Colonic mucosa (tissue), 4 donors: Measurements from ENCODE around the gene FUOM. TPM values are rescaled to one million over a fixed set of nuclear protein-coding genes. Genes with fewer than 3 reads are reported as not detected.

Source experiments
- DNase-seq: peaks from one replicate; pipeline ENCODE4 v3.0.0-alpha.2; 2020
- H3K27ac ChIP-seq: fragments of 200-600 bp; one replicate; pipeline ENCODE4 v1.8.0; 2021
- H3K27me3 ChIP-seq: fragments of 200-600 bp; one replicate; pipeline ENCODE4 v1.8.0; 2021
- H3K36me3 ChIP-seq: fragments of 200-600 bp; one replicate; pipeline ENCODE4 v1.8.0; 2021
- H3K4me1 ChIP-seq: fragments of 200-600 bp; one replicate; pipeline ENCODE4 v1.8.0; 2021; ENCODE audit warnings: mild to moderate bottlenecking
- H3K4me3 ChIP-seq: fragments of 200-600 bp; one replicate; pipeline ENCODE4 v1.8.0; 2021
- H3K9ac ChIP-seq, 2 donors: one replicate each; pipeline ENCODE4 v1.7.0; 2013; ENCODE audit warnings: control low read depth in 2 of 2, low read depth in 2 of 2, low read length in 2 of 2
- H3K9me3 ChIP-seq: fragments of 200-600 bp; one replicate; pipeline ENCODE4 v1.8.0; 2021
- CTCF ChIP-seq: fragments of 200-600 bp; IDR thresholded peaks from one replicate; pipeline ENCODE4 v1.8.0; 2022; ENCODE audit warnings: antibody characterized with exemption, mild to moderate bottlenecking
- intact Hi-C: fragments of 100-400 bp; cut with DNase I; formaldehyde crosslinking; loops from one replicate; pipeline ENCODE4 v1.14.1; 2022
- total RNA-seq, 2 donors: library from RNA; stranded (reverse); fragmentation: NEBNext Ultra II Directional in 1 of 2; extraction: Animal tissue kit (Norgen Biotek cat#: 25700) in 1 of 2; gene quantifications; one replicate each; pipeline ENCODE4 v1.2.1, GENCODE V29; 2021
- donor health status: healthy.
- donor health status: DM: no; HTN: no; CAD: no.
- donor health status: DM: no; HTN: no; CAD: no.

Gene FUOM
- total RNA-seq, 2 donors from 2014 or later, result 16.9 to 23.3 TPM

GRCh38 chr10:133385214-133385613 lies 27.4 kb upstream of the FUOM start:
- no peak for TF ChIP-seq CTCF
- no peaks in the 10 kb centered on the region for H3K4me1 ChIP-seq
- DNase-seq, result no peak
- H3K36me3 ChIP-seq, result no peaks in the 10 kb centered on the region
- no peak overlapping the region for H3K4me3 ChIP-seq
- H3K9ac ChIP-seq, result no peak overlapping the region
- H3K27me3 ChIP-seq, result no peaks in the 10 kb centered on the region
- no peaks in the 10 kb centered on the region for H3K9me3 ChIP-seq
- no peak overlapping the region for H3K27ac ChIP-seq
- intact Hi-C loops, result no loop called here

- intact Hi-C loops, result no loop called here
- Histone ChIP-seq H3K36me3 (no peaks in the 10 kb centered on the region), H3K27ac (no peak overlapping the region), H3K9ac (no peak overlapping the region), H3K9me3 (no peaks in the 10 kb centered on the region), H3K4me1 (no peaks in the 10 kb centered on the region), H3K27me3 (no peaks in the 10 kb centered on the region), H3K4me3 (no peak overlapping the region)
- no peak for TF ChIP-seq CTCF
- no peak for DNase-seq
Observed at GRCh38 chr10:133384071-133384470, 26.3 kb upstream of the FUOM start.

- no peak for DNase-seq
- no peak overlapping the region for H3K4me3 ChIP-seq
- intact Hi-C loops, result no loop called here
- no peaks in the 10 kb centered on the region for H3K4me1 ChIP-seq
- H3K9ac ChIP-seq, result no peak overlapping the region
- TF ChIP-seq CTCF, result no peak
- no peaks in the 10 kb centered on the region for H3K9me3 ChIP-seq
- no peak overlapping the region for H3K27ac ChIP-seq
- no peaks in the 10 kb centered on the region for H3K36me3 ChIP-seq
- no peaks in the 10 kb centered on the region for H3K27me3 ChIP-seq
Observed at GRCh38 chr10:133383551-133383950, 25.7 kb upstream of the FUOM start.

GRCh38 chr10:133381036-133381435 lies 23.2 kb upstream of the FUOM start:
- peaks cover 5% of the 10 kb centered on the region for H3K4me1 ChIP-seq
- H3K36me3 ChIP-seq, result no peaks in the 10 kb centered on the region
- no peak for TF ChIP-seq CTCF
- H3K27ac ChIP-seq, result no peak overlapping the region
- DNase-seq, result no peak
- intact Hi-C loops, result no loop called here
- H3K9ac ChIP-seq, result no peak overlapping the region
- no peak overlapping the region for H3K4me3 ChIP-seq
- no peaks in the 10 kb centered on the region for H3K9me3 ChIP-seq
- no peaks in the 10 kb centered on the region for H3K27me3 ChIP-seq

GRCh38 chr10:133379801-133380666 lies 22.2 kb upstream of the FUOM start:
- H3K9ac ChIP-seq, result peak overlapping the region; percentile 55 to 79
- H3K36me3 ChIP-seq, result no peaks in the 10 kb centered on the region
- H3K4me3 ChIP-seq, result peak overlapping the region; percentile 90
- intact Hi-C loops, result no loop called here
- H3K27ac ChIP-seq, result no peak overlapping the region
- no peaks in the 10 kb centered on the region for H3K27me3 ChIP-seq
- H3K4me1 ChIP-seq, result peaks cover 5% of the 10 kb centered on the region
- DNase-seq, result no peak
- no peaks in the 10 kb centered on the region for H3K9me3 ChIP-seq
- no peak for TF ChIP-seq CTCF
